ENCODE data around the gene ANGPTL4. TPM values are rescaled to one million over a fixed set of nuclear protein-coding genes. Genes with fewer than 3 reads are reported as not detected.

The ANGPTL4 gene
- total and polyA plus RNA-seq, 2 of the 13 experiments (the other 11 are each of a cell fraction or from before 2014, with no cell fraction given): 0.80 to 21.7 TPM

- TF ChIP-seq RFXAP (CRISPR knock-in tag; IDR thresholded peaks at IDR 0.05; ENCODE audit: borderline replicate concordance) (no peak), ZNF256 (CRISPR knock-in tag; conservative IDR thresholded peaks at IDR 0.05) (no peak), ZNF720 (CRISPR knock-in tag; IDR thresholded peaks at IDR 0.05) (no peak), CEBPG (CRISPR knock-in tag; IDR thresholded peaks at IDR 0.05) (no peak)
Observed at GRCh38 chr19:8391198-8392016, 27.5 kb downstream of the ANGPTL4 start (continued).

GRCh38 chr19:8392017-8392591, 28.1 kb downstream of the ANGPTL4 start:
- Histone ChIP-seq H3K9ac (ENCODE audit: insufficient read depth, low read depth, low read length) (peak overlapping the region; percentile 64; the same call in 1 of the 2 replicates), H3K27ac (ENCODE audit: extremely low read length, insufficient read depth, low read length) (peak overlapping the region; percentile 53), H3K4me3 (replicated peaks in 1 of 3; ENCODE audit: insufficient read depth in 1 of 3, low read depth in 2 of 3, low read length in 3 of 3) (peak overlapping the region in 2 of 3 experiments; percentile 58 to 69; a peak in 2 of 6 replicates), H2AFZ (ENCODE audit: low read length) (no peak overlapping the region), H3K9me3 (ENCODE audit: low read length) (no peaks in the 10 kb centered on the region), H3K79me2 (ENCODE audit: insufficient read depth, low read length) (peaks cover 48% of the 10 kb centered on the region), H3K4me2 (ENCODE audit: low read depth, low read length) (peak overlapping the region; percentile 95), H3K27me3 (ENCODE audit: control insufficient read depth in 1 of 2, insufficient read depth in 2 of 2, low read length in 2 of 2) (no peaks in the 10 kb centered on the region), H4K20me1 (ENCODE audit: insufficient read depth, low read length) (peaks cover 9% of the 10 kb centered on the region), H3K36me3 (replicated peaks in 1 of 2; ENCODE audit: control insufficient read depth in 1 of 2, insufficient read depth in 2 of 2, low read length in 2 of 2) (no peaks in the 10 kb centered on the region; a peak in 1 of 5 replicates), H3K4me1 (ENCODE audit: insufficient read depth, low read length) (peaks cover 87% of the 10 kb centered on the region)
- DNase-seq (ENCODE audit: low spot score): no peak
- intact Hi-C loops (cut with micrococcal nuclease; ENCODE audit: unreplicated experiment) (no loop called here), in situ Hi-C loops (cut with HindIII; ENCODE audit: extremely low pct_ligation_motif_present, low pct_unique_long_range_greater_than_20kb) (no loop called here)
- 81% methylated on average over 8 of the region's 11 CpGs for WGBS (ENCODE audit: low lambda C conversion rate)
- FAIRE-seq: no peak
- POLR2A ChIA-PET: interaction anchor here (0.6 to 3.0 kb wide), 9 partner anchors 13 to 122 kb away, joined by 3 to 33 read pairs (median 4); partner anchors contain the start of genes ANGPTL4, MARCHF2, NDUFA7 and RPS28
- BruUV-seq (replicated peaks): no TSS peak
- no peak for ATAC-seq
- CTCF ChIA-PET (ENCODE audit: low intra/inter-chr PET ratio, low total read pairs): no interaction called here
- TF ChIP-seq ZBTB33 (CRISPR knock-in tag; IDR thresholded peaks at IDR 0.05): peak; percentile 88
- TF ChIP-seq PRDM15 (CRISPR knock-in tag; IDR thresholded peaks at IDR 0.05): no peak
- TF ChIP-seq HNRNPL (IDR thresholded peaks at IDR 0.05; ENCODE audit: low read depth, low read length): peak; percentile 82; the same call in 1 of the 2 replicates
- no peak for TF ChIP-seq ZNF574 (CRISPR knock-in tag; IDR thresholded peaks at IDR 0.05)
